Measurements from ENCODE around the gene ARHGAP21. TPM values are rescaled to one million over a fixed set of nuclear protein-coding genes. Genes with fewer than 3 reads are reported as not detected.
A peak's percentile ranks its signal among the peaks of the same experiment; 100 is the strongest.

ARHGAP21 gene
- total RNA-seq, 1 experiment from 2014 or later, result 59.4 TPM

DNA sequence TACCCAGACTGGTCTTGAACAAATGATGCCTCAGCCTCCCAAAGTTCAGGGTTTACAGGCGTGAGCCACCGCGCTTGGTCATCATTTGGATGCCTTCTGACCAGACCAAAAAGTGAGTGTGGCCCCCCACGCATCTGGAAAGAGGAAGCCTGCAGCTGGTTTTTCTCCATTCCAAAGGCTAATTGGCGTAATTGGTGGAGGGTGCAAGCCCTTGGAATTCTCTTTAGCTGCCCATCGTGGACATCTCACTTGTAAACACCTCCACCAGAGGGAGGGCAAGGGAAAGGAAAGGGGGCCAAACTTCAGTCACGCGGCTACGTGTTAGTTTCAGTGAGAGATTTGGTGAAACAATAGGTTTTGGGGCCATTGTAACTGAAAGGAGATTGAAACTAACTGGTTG lies 4.1 kb upstream of the ARHGAP21 start:
- Histone ChIP-seq H3K4ac (ENCODE audit: low read depth, low read length) (no peak overlapping the region), H2BK12ac (ENCODE audit: insufficient read length, low read depth, low read length) (no peak overlapping the region), H3T11ph (ENCODE audit: low read length) (no peak overlapping the region), H3K27ac (ENCODE audit: insufficient read length, low read depth, low read length) (no peak overlapping the region), H3K18ac (ENCODE audit: insufficient read length, low read depth, low read length) (no peak overlapping the region), H4K8ac (replicated peaks; ENCODE audit: insufficient read length, low read depth, low read length) (no peak overlapping the region), H4K91ac (ENCODE audit: insufficient read length, low read depth, low read length) (no peak overlapping the region), H3K23me2 (ENCODE audit: insufficient read length, low read depth, low read length, poor library complexity, severe bottlenecking) (peaks cover 14% of the 10 kb centered on the region), H2BK120ac (ENCODE audit: low read depth, low read length, poor library complexity, severe bottlenecking) (no peak overlapping the region), H3K27me3 (ENCODE audit: insufficient read depth, low read length) (no peaks in the 10 kb centered on the region), H2BK5ac (ENCODE audit: insufficient read length, low read length) (no peak overlapping the region), H3K9me3 (ENCODE audit: control insufficient read depth, low read depth, low read length) (no peaks in the 10 kb centered on the region), H4K5ac (ENCODE audit: insufficient read length, low read depth, low read length) (no peak overlapping the region), H2BK15ac (ENCODE audit: low read depth, low read length) (no peak overlapping the region), H3K14ac (ENCODE audit: insufficient read depth, low read length) (no peak overlapping the region), H2AFZ (ENCODE audit: low read length) (no peak overlapping the region), H2AK5ac (ENCODE audit: insufficient read length, low read length) (no peak overlapping the region), H3K4me2 (ENCODE audit: insufficient read depth, insufficient read length, low read length) (no peak overlapping the region), H3K56ac (ENCODE audit: insufficient read length, low read depth, low read length) (no peak overlapping the region), H3K23ac (ENCODE audit: insufficient read length, low read depth, low read length) (no peak overlapping the region), H4K20me1 (ENCODE audit: control insufficient read depth, insufficient read depth, insufficient read length) (no peaks in the 10 kb centered on the region), H3K4me1 (ENCODE audit: insufficient read depth, low read length) (no peaks in the 10 kb centered on the region; the same call in 1 of the 2 replicates), H3K79me1 (ENCODE audit: insufficient read depth, low read depth, low read length, poor library complexity, severe bottlenecking) (no peaks in the 10 kb centered on the region), H3K9ac (ENCODE audit: extremely low read depth, insufficient read length, low read length) (no peak overlapping the region), H3K79me2 (ENCODE audit: insufficient read depth, low read length) (no peaks in the 10 kb centered on the region), H2BK20ac (ENCODE audit: low read depth, low read length, poor library complexity, severe bottlenecking) (no peak overlapping the region)
- no CpG with 5 or more reads among the region's 9 CpGs for WGBS (ENCODE audit: extremely low coverage, insufficient read length, low lambda C conversion rate)
- Mint-ChIP-seq H3K4me3 (no peak overlapping the region), H3K4me1 (peaks cover 12 to 17% of the 10 kb centered on the region in 2 experiments), H3K27ac (no peak overlapping the region), H3K9me3 (peaks cover 0 to 2% of the 10 kb centered on the region in 2 experiments; a peak in 1 of 5 replicates), H3K36me3 (ENCODE audit: insufficient read depth in 1 of 3, low read depth in 3 of 3) (no peaks in the 10 kb centered on the region), H3K27me3 (ENCODE audit: low read depth) (no peaks in the 10 kb centered on the region; the same call in 1 of the 2 replicates)
- TF ChIP-seq, protein P1, sequence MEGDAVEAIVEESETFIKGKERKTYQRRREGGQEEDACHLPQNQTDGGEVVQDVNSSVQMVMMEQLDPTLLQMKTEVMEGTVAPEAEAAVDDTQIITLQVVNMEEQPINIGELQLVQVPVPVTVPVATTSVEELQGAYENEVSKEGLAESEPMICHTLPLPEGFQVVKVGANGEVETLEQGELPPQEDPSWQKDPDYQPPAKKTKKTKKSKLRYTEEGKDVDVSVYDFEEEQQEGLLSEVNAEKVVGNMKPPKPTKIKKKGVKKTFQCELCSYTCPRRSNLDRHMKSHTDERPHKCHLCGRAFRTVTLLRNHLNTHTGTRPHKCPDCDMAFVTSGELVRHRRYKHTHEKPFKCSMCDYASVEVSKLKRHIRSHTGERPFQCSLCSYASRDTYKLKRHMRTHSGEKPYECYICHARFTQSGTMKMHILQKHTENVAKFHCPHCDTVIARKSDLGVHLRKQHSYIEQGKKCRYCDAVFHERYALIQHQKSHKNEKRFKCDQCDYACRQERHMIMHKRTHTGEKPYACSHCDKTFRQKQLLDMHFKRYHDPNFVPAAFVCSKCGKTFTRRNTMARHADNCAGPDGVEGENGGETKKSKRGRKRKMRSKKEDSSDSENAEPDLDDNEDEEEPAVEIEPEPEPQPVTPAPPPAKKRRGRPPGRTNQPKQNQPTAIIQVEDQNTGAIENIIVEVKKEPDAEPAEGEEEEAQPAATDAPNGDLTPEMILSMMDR (conservative IDR thresholded peaks at IDR 0.05), result peak; percentile 52; the same call in 2 of the 3 replicates
- peak; percentile 42 for DNase-seq

Data from H9 (cell line).